Astrocyte (in vitro differentiated cells and primary cell): ENCODE data around the gene METTL25. TPM values are rescaled to one million over a fixed set of nuclear protein-coding genes. Genes with fewer than 3 reads are reported as not detected.

Experiments used
- DNase-seq: peaks from one replicate; pipeline ENCODE4 v3.0.0-alpha.2; 2010; ENCODE audit warnings: low read depth
- FAIRE-seq: peaks from 2 replicates; lab custom pipeline; 2011; peaks lifted over from hg19 to GRCh38; lab: Jason Lieb, UNC
- H2AFZ ChIP-seq: 2 replicates; pipeline ENCODE4 v1.6.0; 2012; ENCODE audit warnings: low read depth, low read length, inconsistent platforms
- H3K27ac ChIP-seq: 2 replicates; pipeline ENCODE4 v1.5.1; 2011; ENCODE audit warnings: low read depth, low read length, inconsistent platforms
- H3K27me3 ChIP-seq: 2 replicates; pipeline ENCODE4 v1.6.0; 2011; ENCODE audit warnings: low read length, inconsistent platforms; ENCODE audit not compliant: insufficient read depth
- H3K36me3 ChIP-seq: 2 replicates; pipeline ENCODE4 v1.5.1; 2011; ENCODE audit warnings: low read length, inconsistent platforms; ENCODE audit not compliant: insufficient read depth
- H3K4me1 ChIP-seq: 2 replicates; pipeline ENCODE4 v1.5.1; 2011; ENCODE audit warnings: low read length, inconsistent platforms; ENCODE audit not compliant: insufficient read depth
- H3K4me2 ChIP-seq: 2 replicates; pipeline ENCODE4 v1.6.0; 2012; ENCODE audit warnings: low read length, inconsistent platforms
- H3K4me3 ChIP-seq: 2 replicates; pipeline ENCODE4 v1.5.1; 2011; ENCODE audit warnings: low read depth, mild to moderate bottlenecking, low read length, inconsistent platforms; ENCODE audit not compliant: insufficient read depth
- H3K79me2 ChIP-seq: 2 replicates; pipeline ENCODE4 v1.6.0; 2012; ENCODE audit warnings: mild to moderate bottlenecking, low read length, inconsistent platforms; ENCODE audit not compliant: insufficient read depth
- H3K9ac ChIP-seq: 2 replicates; pipeline ENCODE4 v1.6.0; 2012; ENCODE audit warnings: mild to moderate bottlenecking, low read length, inconsistent platforms
- H3K9me3 ChIP-seq: 2 replicates; pipeline ENCODE4 v1.5.1; 2012; ENCODE audit warnings: low read depth, mild to moderate bottlenecking, low read length, inconsistent platforms; ENCODE audit not compliant: insufficient read depth
- H4K20me1 ChIP-seq: 2 replicates; pipeline ENCODE4 v1.6.0; 2012; ENCODE audit warnings: low read length, inconsistent platforms; ENCODE audit not compliant: insufficient read depth
- H3K27ac Mint-ChIP-seq: one replicate; pipeline ENCODE4 v1.8.0; 2021; ENCODE audit warnings: mild to moderate bottlenecking, mixed read lengths; ENCODE audit not compliant: unreplicated experiment
- H3K27me3 Mint-ChIP-seq: one replicate; pipeline ENCODE4 v1.8.0; 2021; ENCODE audit warnings: low read depth, mixed read lengths; ENCODE audit not compliant: unreplicated experiment
- H3K36me3 Mint-ChIP-seq: one replicate; pipeline ENCODE4 v1.8.0; 2021; ENCODE audit warnings: low read depth, mixed read lengths; ENCODE audit not compliant: unreplicated experiment
- H3K4me1 Mint-ChIP-seq: one replicate; pipeline ENCODE4 v1.8.0; 2021; ENCODE audit warnings: low read depth, mixed read lengths; ENCODE audit not compliant: unreplicated experiment
- H3K4me3 Mint-ChIP-seq: one replicate; pipeline ENCODE4 v1.8.0; 2021; ENCODE audit warnings: mild to moderate bottlenecking, moderate library complexity, mixed read lengths; ENCODE audit not compliant: unreplicated experiment
- H3K9me3 Mint-ChIP-seq: one replicate; pipeline ENCODE4 v1.8.0; 2021; ENCODE audit warnings: mild to moderate bottlenecking, mixed read lengths; ENCODE audit not compliant: unreplicated experiment
- CTCF ChIP-seq: IDR thresholded peaks from 2 replicates; pipeline ENCODE4 v1.5.1; 2011; ENCODE audit warnings: low read depth, mild to moderate bottlenecking, inconsistent platforms, low read length, moderate library complexity; ENCODE audit not compliant: insufficient read depth
- EZH2 ChIP-seq: IDR thresholded peaks from 2 replicates; pipeline ENCODE4 v1.6.1; 2012; ENCODE audit warnings: mild to moderate bottlenecking, low read length, inconsistent platforms; ENCODE audit not compliant: insufficient read depth
- total RNA-seq: library from RNA; stranded (reverse); gene quantifications from 2 replicates; pipeline ENCODE4 v1.2.1, GENCODE V29; 2021

Gene METTL25
- total RNA-seq, 1 donor from 2014 or later = 9.4 TPM

GRCh38 chr12:82327861-82328260 lies 30.5 kb upstream of the METTL25 start:
- TF ChIP-seq CTCF = no peak
- no peak for TF ChIP-seq EZH2
- no peak for FAIRE-seq
- Histone ChIP-seq H3K4me1 (no peaks in the 10 kb centered on the region), H3K9ac (no peak overlapping the region), H2AFZ (no peak overlapping the region), H4K20me1 (no peaks in the 10 kb centered on the region), H3K36me3 (no peaks in the 10 kb centered on the region), H3K27me3 (no peaks in the 10 kb centered on the region), H3K9me3 (no peaks in the 10 kb centered on the region), H3K4me2 (no peak overlapping the region), H3K27ac (no peak overlapping the region), H3K79me2 (no peaks in the 10 kb centered on the region), H3K4me3 (no peak overlapping the region)
- H3K36me3 Mint-ChIP-seq = no peaks in the 10 kb centered on the region
- H3K27me3 Mint-ChIP-seq = no peaks in the 10 kb centered on the region
- no peak overlapping the region for H3K27ac Mint-ChIP-seq
- no peak for DNase-seq
- H3K4me1 Mint-ChIP-seq = no peaks in the 10 kb centered on the region
- H3K4me3 Mint-ChIP-seq = no peak overlapping the region
- no peaks in the 10 kb centered on the region for H3K9me3 Mint-ChIP-seq

GRCh38 chr12:82329508-82329907 lies 28.8 kb upstream of the METTL25 start:
- H3K9me3 Mint-ChIP-seq = no peaks in the 10 kb centered on the region
- Histone ChIP-seq H3K4me2 (no peak overlapping the region), H3K27me3 (no peaks in the 10 kb centered on the region), H3K27ac (no peak overlapping the region), H4K20me1 (no peaks in the 10 kb centered on the region), H3K9ac (no peak overlapping the region), H2AFZ (no peak overlapping the region), H3K36me3 (no peaks in the 10 kb centered on the region), H3K4me3 (no peak overlapping the region), H3K4me1 (no peaks in the 10 kb centered on the region), H3K79me2 (no peaks in the 10 kb centered on the region), H3K9me3 (no peaks in the 10 kb centered on the region)
- FAIRE-seq (no peak), DNase-seq (no peak)
- no peak for TF ChIP-seq EZH2
- TF ChIP-seq CTCF = no peak
- no peak overlapping the region for H3K27ac Mint-ChIP-seq
- H3K4me1 Mint-ChIP-seq = no peaks in the 10 kb centered on the region
- H3K36me3 Mint-ChIP-seq = no peaks in the 10 kb centered on the region
- no peak overlapping the region for H3K4me3 Mint-ChIP-seq
- H3K27me3 Mint-ChIP-seq = no peaks in the 10 kb centered on the region

GRCh38 chr12:82350161-82350560 lies 8.2 kb upstream of the METTL25 start:
- Mint-ChIP-seq H3K4me1 (no peaks in the 10 kb centered on the region), H3K4me3 (no peak overlapping the region), H3K9me3 (no peaks in the 10 kb centered on the region), H3K36me3 (peaks cover 5% of the 10 kb centered on the region), H3K27me3 (no peaks in the 10 kb centered on the region), H3K27ac (no peak overlapping the region)
- Histone ChIP-seq H4K20me1 (no peaks in the 10 kb centered on the region), H3K27ac (no peak overlapping the region), H3K9me3 (no peaks in the 10 kb centered on the region), H3K27me3 (no peaks in the 10 kb centered on the region), H3K36me3 (peaks cover 4% of the 10 kb centered on the region), H3K79me2 (peaks cover 4% of the 10 kb centered on the region), H3K4me2 (no peak overlapping the region), H3K9ac (no peak overlapping the region), H3K4me3 (no peak overlapping the region), H3K4me1 (no peaks in the 10 kb centered on the region), H2AFZ (no peak overlapping the region)
- DNase-seq (no peak), FAIRE-seq (no peak)
- TF ChIP-seq CTCF (no peak), EZH2 (no peak)
